HL-60 (cell line): Measurements from ENCODE around the gene PPP6R3.

Experiments
- POLR2AphosphoS5 ChIP-seq: IDR thresholded peaks from 2 replicates; pipeline ENCODE4 v1.6.1; 2012; ENCODE audit warnings: low read depth
- TF ChIP-seq, protein P1 (sequence below): IDR thresholded peaks from one replicate; pipeline ENCODE4 v1.5.1; 2011; ENCODE audit warnings: low read length, control low read depth, inconsistent platforms; ENCODE audit not compliant: insufficient read depth

DNA sequence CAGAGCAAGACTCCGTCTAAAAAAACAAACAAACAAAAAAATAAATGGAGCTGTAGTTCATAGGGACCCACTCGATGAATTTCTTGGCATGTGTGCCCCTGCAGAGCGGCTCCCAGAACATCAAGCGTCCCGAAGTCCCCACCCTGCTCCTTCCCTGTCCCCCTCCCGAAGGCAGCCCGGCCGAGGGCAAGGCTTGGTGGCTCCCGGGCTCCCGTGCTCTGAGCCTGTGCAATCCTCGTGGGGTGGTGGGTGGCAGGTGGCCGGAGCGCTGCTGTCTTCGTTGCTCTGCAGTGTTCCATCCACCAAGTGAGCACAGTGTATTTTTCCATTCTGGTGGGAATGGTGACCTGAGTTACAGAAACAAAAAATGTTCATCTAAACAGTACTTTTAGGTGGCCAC, 190.2 kb downstream of the PPP6R3 start:
- TF ChIP-seq, protein P1, sequence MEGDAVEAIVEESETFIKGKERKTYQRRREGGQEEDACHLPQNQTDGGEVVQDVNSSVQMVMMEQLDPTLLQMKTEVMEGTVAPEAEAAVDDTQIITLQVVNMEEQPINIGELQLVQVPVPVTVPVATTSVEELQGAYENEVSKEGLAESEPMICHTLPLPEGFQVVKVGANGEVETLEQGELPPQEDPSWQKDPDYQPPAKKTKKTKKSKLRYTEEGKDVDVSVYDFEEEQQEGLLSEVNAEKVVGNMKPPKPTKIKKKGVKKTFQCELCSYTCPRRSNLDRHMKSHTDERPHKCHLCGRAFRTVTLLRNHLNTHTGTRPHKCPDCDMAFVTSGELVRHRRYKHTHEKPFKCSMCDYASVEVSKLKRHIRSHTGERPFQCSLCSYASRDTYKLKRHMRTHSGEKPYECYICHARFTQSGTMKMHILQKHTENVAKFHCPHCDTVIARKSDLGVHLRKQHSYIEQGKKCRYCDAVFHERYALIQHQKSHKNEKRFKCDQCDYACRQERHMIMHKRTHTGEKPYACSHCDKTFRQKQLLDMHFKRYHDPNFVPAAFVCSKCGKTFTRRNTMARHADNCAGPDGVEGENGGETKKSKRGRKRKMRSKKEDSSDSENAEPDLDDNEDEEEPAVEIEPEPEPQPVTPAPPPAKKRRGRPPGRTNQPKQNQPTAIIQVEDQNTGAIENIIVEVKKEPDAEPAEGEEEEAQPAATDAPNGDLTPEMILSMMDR = no peak
- TF ChIP-seq POLR2AphosphoS5 = no peak
